Mucosa of gallbladder (tissue), 1 donor: ENCODE data around the gene CNPY1. TPM values are rescaled to one million over a fixed set of nuclear protein-coding genes. Genes with fewer than 3 reads are reported as not detected.
"Not testable (repeated sequence)": the region's sequence is repeated elsewhere in the genome, so short reads cannot be mapped to it uniquely, and the experiment has no call there.

Source experiments
- DNase-seq: peaks from one replicate; pipeline ENCODE4 v3.0.0-alpha.2; 2020; ENCODE audit warnings: low spot score
- total RNA-seq: library from RNA; stranded (reverse); gene quantifications from one replicate; pipeline ENCODE4 v1.2.1, GENCODE V29; 2021
- donor health status: DM: no; HTN: no; CAD: no.

Gene CNPY1
- total RNA-seq, 1 donor from 2014 or later = not detected

- DNase-seq = no peak
Observed at GRCh38 chr7:155533120-155533826, 13.1 kb downstream of the CNPY1 start.

- DNase-seq = no peak
Observed at GRCh38 chr7:155532792-155533119, 13.6 kb downstream of the CNPY1 start.

- DNase-seq = no peak
Observed at GRCh38 chr7:155531681-155532080, 14.7 kb downstream of the CNPY1 start.

- DNase-seq = no peak
Observed at GRCh38 chr7:155530601-155531000, 15.8 kb downstream of the CNPY1 start.

- DNase-seq = no peak
Observed at GRCh38 chr7:155529845-155530244, 16.5 kb downstream of the CNPY1 start.

- DNase-seq = no peak
Observed at GRCh38 chr7:155529346-155529745, 17.0 kb downstream of the CNPY1 start.

GRCh38 chr7:155527664-155528063 lies 18.7 kb downstream of the CNPY1 start:
- no peak for DNase-seq

- no peak for DNase-seq
Observed at GRCh38 chr7:155526225-155526624, 20.1 kb downstream of the CNPY1 start.

GRCh38 chr7:155524018-155524556 lies 22.3 kb downstream of the CNPY1 start:
- DNase-seq = no peak

- no peak for DNase-seq
Observed at GRCh38 chr7:155523168-155523675, 23.1 kb downstream of the CNPY1 start.

GRCh38 chr7:155521743-155522398 lies 24.5 kb downstream of the CNPY1 start:
- no peak for DNase-seq

GRCh38 chr7:155521007-155521742 lies 25.2 kb downstream of the CNPY1 start:
- no peak for DNase-seq

- no peak for DNase-seq
Observed at GRCh38 chr7:155520114-155520513, 26.2 kb downstream of the CNPY1 start.

GRCh38 chr7:155519358-155519757 lies 27.0 kb downstream of the CNPY1 start:
- not testable (repeated sequence) for DNase-seq

- DNase-seq = no peak
Observed at GRCh38 chr7:155518633-155519032, 27.7 kb downstream of the CNPY1 start.

GRCh38 chr7:155517969-155518368 lies 28.4 kb downstream of the CNPY1 start:
- DNase-seq = no peak

GRCh38 chr7:155517452-155517851 lies 28.9 kb downstream of the CNPY1 start:
- DNase-seq = no peak

- DNase-seq = no peak
Observed at GRCh38 chr7:155516466-155516865, 29.9 kb downstream of the CNPY1 start.

GRCh38 chr7:155515318-155515717 lies 31.0 kb downstream of the CNPY1 start:
- DNase-seq = no peak

GRCh38 chr7:155514296-155514695 lies 32.1 kb downstream of the CNPY1 start:
- no peak for DNase-seq

- DNase-seq = no peak
Observed at GRCh38 chr7:155513543-155514285, 32.6 kb downstream of the CNPY1 start.
